HCT116 (cell line): Measurements from ENCODE around the gene GAPDH.

Experiments
- ATF3 ChIP-seq: IDR thresholded peaks from 2 replicates; pipeline ENCODE4 v1.6.1; 2012
- CTCF ChIP-seq, 3 experiments: fragments of 200-600 bp in 1 of 3; sonication (generic) in 1 of 3; IDR thresholded peaks in 2 of 3; conservative IDR thresholded peaks in 1 of 3; 2 replicates each; pipeline ENCODE4 v1.5.1; 2012 to 2017; ENCODE audit warnings: low read depth in 2 of 3, low read length in 2 of 3, antibody characterized with exemption in 1 of 3, borderline replicate concordance in 1 of 3, control low read depth in 1 of 3, mild to moderate bottlenecking in 1 of 3, mixed read lengths in 1 of 3, mixed run types in 1 of 3, moderate library complexity in 1 of 3; ENCODE audit not compliant: insufficient read depth in 1 of 3
- EZH2 ChIP-seq: fragments of 200-600 bp; sonication (generic); IDR thresholded peaks from 2 replicates; pipeline ENCODE4 v1.6.1; 2017; ENCODE audit warnings: antibody characterized with exemption, mixed run types
- POLR2A ChIP-seq: IDR thresholded peaks from 2 replicates; pipeline ENCODE4 v1.7.0; 2011; ENCODE audit warnings: borderline replicate concordance; ENCODE audit not compliant: insufficient read depth, insufficient read length; ENCODE audit errors: extremely low read depth
- POLR2AphosphoS5 ChIP-seq: IDR thresholded peaks from 2 replicates; pipeline ENCODE4 v1.6.1; 2011; ENCODE audit warnings: mild to moderate bottlenecking, low read depth, low read length, moderate library complexity
- SIN3A ChIP-seq: IDR thresholded peaks from 2 replicates; pipeline ENCODE4 v1.6.1; 2012; ENCODE audit warnings: low read depth

GRCh38 chr12:6493497-6494257, 40.6 kb upstream of the GAPDH start, which contains the start of gene NCAPD2:
- TF ChIP-seq POLR2A: peak; percentile 27
- TF ChIP-seq CTCF (IDR thresholded peaks at IDR 0.05 in 2 of 3, conservative IDR thresholded peaks at IDR 0.05 in 1 of 3; ENCODE audit: borderline replicate concordance in 1 of 3, insufficient read depth in 1 of 3, low read depth in 2 of 3, low read length in 2 of 3): peak in 1 of 3 experiments; percentile 24; a peak in 2 of 6 replicates
- TF ChIP-seq SIN3A: peak; percentile 92
- TF ChIP-seq ATF3: no peak
- TF ChIP-seq EZH2: no peak
- TF ChIP-seq POLR2AphosphoS5: peak; percentile 53
